ENCODE results near the gene C16orf89.
A peak's percentile ranks its signal among the peaks of the same experiment; 100 is the strongest.

The C16orf89 gene

DNA sequence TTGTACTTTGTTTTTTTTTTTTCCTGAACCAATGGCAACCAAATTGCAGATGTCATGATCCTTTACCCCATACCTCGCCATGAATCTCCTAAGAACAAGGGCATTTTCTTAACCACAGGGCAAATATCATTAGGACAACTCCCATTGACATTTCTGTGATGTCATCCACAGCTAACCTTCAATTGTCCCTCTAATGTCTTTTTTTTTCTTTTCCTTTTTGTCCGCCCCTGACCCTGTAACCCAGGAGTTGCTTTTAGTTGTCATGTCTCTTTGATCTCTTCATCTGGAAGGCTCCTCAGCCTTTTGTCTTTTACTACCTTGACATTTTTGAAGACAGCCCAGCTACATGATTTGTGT lies 31.6 kb downstream of the C16orf89 start:
- intact Hi-C loops (cut with DNase I; ENCODE audit: low total_unique reads) = no loop called here
- H3K27me3 ChIP-seq = no peaks in the 10 kb centered on the region
- H3K4me1 ChIP-seq = peaks cover 0 to 20% (median 16%) of the 10 kb centered on the region in 4 donors
- peaks cover 0 to 22% (median 0%) of the 10 kb centered on the region in 3 donors for H3K36me3 ChIP-seq
- H3K27ac ChIP-seq = peak overlapping the region; percentile 54 to 63
- no peak for DNase-seq
- H3K4me3 ChIP-seq = peak overlapping the region; percentile 69 to 93
- TF ChIP-seq, protein P1, sequence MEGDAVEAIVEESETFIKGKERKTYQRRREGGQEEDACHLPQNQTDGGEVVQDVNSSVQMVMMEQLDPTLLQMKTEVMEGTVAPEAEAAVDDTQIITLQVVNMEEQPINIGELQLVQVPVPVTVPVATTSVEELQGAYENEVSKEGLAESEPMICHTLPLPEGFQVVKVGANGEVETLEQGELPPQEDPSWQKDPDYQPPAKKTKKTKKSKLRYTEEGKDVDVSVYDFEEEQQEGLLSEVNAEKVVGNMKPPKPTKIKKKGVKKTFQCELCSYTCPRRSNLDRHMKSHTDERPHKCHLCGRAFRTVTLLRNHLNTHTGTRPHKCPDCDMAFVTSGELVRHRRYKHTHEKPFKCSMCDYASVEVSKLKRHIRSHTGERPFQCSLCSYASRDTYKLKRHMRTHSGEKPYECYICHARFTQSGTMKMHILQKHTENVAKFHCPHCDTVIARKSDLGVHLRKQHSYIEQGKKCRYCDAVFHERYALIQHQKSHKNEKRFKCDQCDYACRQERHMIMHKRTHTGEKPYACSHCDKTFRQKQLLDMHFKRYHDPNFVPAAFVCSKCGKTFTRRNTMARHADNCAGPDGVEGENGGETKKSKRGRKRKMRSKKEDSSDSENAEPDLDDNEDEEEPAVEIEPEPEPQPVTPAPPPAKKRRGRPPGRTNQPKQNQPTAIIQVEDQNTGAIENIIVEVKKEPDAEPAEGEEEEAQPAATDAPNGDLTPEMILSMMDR (IDR thresholded peaks at IDR 0.05) = no peak
- no peaks in the 10 kb centered on the region for H3K9me3 ChIP-seq

DNA sequence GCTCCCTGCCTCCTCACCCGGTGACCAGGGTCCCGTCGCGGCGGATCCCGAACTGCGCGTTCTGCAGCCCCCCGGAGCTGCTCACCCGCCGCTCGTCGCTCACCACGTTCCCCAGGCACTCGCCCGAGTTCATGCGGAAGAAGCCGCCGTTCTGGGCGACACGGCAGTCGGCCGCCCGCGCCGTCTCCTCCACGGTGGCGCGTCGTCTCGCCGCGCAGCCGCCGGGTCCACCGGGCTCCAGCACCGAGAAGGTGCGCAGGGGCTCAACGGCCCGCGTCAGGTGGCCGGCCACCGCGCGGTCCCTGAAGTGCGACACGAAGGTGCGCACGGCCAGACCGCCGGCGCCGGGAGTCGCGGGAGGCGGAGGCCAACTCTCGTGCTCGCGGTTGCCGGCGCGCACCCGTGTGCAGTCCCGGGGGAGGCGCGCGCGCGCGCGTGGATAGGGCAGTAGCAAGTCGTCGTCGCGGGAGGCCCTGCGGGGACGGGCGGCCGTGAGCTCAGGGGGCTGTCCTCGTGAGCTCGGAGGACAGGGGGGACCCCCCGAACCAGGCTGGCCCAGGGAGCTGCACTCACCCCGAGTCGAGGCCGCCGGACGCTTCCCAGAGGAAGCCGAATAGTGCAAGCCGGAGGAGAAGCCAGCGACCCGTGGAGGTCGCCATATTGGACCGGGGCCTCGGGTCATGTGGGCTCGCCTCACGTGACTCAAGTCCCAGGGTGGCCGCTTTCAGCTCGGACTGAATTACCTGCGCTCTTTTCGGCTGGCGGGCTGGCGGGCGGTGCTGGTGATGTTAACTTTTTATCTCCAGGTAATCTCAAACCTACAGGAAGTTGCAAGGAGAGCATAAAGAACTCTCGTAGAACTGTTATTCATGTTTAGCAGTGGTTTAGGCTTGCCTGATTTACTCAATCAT lies 32.2 kb downstream of the C16orf89 start, which contains the start of gene NAGPA:
NAGPA (minus strand) TSS at position 680 of the 911 bp plus-strand sequence; CDS start at position 659, 21 bp downstream.
- H3K36me3 ChIP-seq = peaks cover 0 to 28% (median 0%) of the 10 kb centered on the region in 3 donors
- H3K4me3 ChIP-seq = peak within 1 kb of the TSS; percentile 69 to 93

GRCh38 chr16:5032748-5033167 lies 33.0 kb downstream of the C16orf89 start:
- DNase-seq = no peak
- peak overlapping the region; percentile 54 to 63 for H3K27ac ChIP-seq
- H3K36me3 ChIP-seq = peaks cover 0 to 36% (median 0%) of the 10 kb centered on the region in 3 donors
- TF ChIP-seq, protein P1 (IDR thresholded peaks at IDR 0.05) = no peak
- H3K4me1 ChIP-seq = peaks cover 0 to 20% (median 16%) of the 10 kb centered on the region in 4 donors
- no peaks in the 10 kb centered on the region for H3K27me3 ChIP-seq
- intact Hi-C loops (cut with DNase I; ENCODE audit: low total_unique reads) = no loop called here
- H3K4me3 ChIP-seq = peak overlapping the region; percentile 69 to 93
- no peaks in the 10 kb centered on the region for H3K9me3 ChIP-seq

More for the DNA sequence above, 32.2 kb downstream of the C16orf89 start, which contains the start of gene NAGPA:
- H3K9me3 ChIP-seq = no peaks in the 10 kb centered on the region
- DNase-seq = peak; percentile 89 to 90
- intact Hi-C loops (cut with DNase I; ENCODE audit: low total_unique reads) = no loop called here
- TF ChIP-seq, protein P1 (IDR thresholded peaks at IDR 0.05) = no peak
- peak within 1 kb of the TSS; percentile 54 to 63 for H3K27ac ChIP-seq
- no peaks in the 10 kb centered on the region for H3K27me3 ChIP-seq
- H3K4me1 ChIP-seq = peaks cover 0 to 20% (median 16%) of the 10 kb centered on the region in 4 donors

DNA sequence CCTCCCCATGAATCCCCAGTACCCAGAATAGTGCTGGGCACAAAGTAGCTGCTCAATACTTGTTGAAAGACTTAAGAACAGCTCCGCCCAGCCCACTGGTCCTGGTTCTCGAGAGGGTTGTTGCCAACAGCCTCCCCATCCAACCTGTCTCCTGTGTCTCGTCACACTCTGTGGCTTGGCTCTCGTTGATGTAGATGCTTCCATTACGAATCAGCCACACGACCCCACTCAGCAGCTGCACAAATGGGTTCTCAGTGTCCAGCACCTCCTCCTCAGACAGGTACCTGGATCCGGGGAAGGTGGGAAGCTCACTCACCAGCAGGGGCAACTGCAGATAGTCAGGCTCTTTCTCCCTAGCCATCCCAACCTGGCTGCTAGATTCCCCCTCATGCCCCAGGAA lies 34.2 kb downstream of the C16orf89 start:
- H3K27ac ChIP-seq = no peak overlapping the region
- no peak for DNase-seq
- TF ChIP-seq, protein P1 (IDR thresholded peaks at IDR 0.05) = no peak
- H3K27me3 ChIP-seq = no peaks in the 10 kb centered on the region
- intact Hi-C loops (cut with DNase I; ENCODE audit: low total_unique reads) = no loop called here
- peaks cover 0 to 47% (median 0%) of the 10 kb centered on the region in 3 donors for H3K36me3 ChIP-seq
- H3K4me1 ChIP-seq = peaks cover 0 to 20% (median 16%) of the 10 kb centered on the region in 4 donors
- H3K4me3 ChIP-seq = no peak overlapping the region
- H3K9me3 ChIP-seq = no peaks in the 10 kb centered on the region

- H3K27ac ChIP-seq = no peak overlapping the region
- intact Hi-C loops (cut with DNase I; ENCODE audit: low total_unique reads) = no loop called here
- TF ChIP-seq, protein P1 (IDR thresholded peaks at IDR 0.05) = no peak
- H3K4me1 ChIP-seq = peaks cover 0 to 20% (median 16%) of the 10 kb centered on the region in 4 donors
- H3K27me3 ChIP-seq = no peaks in the 10 kb centered on the region
- no peak for DNase-seq
- no peak overlapping the region for H3K4me3 ChIP-seq
- peaks cover 0 to 51% (median 0%) of the 10 kb centered on the region in 3 donors for H3K36me3 ChIP-seq
- no peaks in the 10 kb centered on the region for H3K9me3 ChIP-seq
Measured at GRCh38 chr16:5030251-5030870, 35.4 kb downstream of the C16orf89 start.
